ENCODE results near the gene AZU1.
"Not testable (repeated sequence)": the region's sequence is repeated elsewhere in the genome, so short reads cannot be mapped to it uniquely, and the experiment has no call there.

Gene AZU1

DNA sequence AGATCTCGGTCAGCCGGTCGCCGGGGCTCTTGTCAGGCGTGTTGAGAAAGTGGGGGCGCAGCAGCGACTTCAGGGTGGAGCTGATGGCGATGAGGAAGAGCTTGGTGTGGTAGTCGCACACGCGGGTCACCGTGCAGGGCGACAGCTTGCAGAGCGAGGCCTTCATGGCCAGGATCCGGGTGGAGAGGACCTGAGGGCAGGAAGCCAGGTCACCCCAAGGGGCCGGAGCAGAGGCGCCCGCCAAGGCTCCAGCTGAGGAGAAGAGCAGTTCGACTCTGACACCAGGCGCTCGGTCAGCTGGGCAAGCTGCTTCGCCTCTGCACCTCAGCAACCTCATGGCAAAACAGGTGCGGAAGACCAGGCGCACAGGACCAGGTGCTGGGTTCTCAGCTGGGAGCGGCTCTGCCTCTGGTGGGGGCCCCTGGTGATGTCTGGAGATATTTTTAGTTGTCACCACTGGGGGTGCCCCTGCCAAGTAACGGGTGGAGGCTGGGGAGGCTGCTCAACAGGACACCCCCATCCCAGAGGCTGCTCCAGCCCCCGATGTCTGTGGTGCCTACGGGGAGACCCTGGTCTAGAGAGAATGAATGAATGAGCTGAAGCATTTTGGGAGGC is 47.7 kb downstream of the AZU1 start:
- no peak for DNase-seq

DNA sequence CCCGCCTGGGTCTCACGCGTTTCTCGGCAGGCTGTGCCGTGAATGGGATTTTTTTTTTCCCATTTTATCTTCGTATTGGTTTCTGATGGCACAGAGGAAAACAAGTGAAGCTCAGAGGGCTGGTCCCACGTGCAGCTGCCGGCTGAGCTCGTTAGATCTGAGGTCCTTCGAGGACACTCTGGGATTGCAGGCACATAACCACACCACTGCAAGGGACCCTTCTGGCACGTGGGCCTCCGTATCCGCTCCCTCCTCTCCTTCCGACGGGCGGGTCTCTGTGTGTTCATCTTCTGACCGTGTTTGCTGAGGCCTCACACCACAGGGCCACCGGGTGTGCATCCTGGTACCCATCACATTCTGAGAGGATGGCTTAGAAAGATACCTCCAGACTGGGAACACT is 48.5 kb downstream of the AZU1 start:
- no peak for DNase-seq

DNA sequence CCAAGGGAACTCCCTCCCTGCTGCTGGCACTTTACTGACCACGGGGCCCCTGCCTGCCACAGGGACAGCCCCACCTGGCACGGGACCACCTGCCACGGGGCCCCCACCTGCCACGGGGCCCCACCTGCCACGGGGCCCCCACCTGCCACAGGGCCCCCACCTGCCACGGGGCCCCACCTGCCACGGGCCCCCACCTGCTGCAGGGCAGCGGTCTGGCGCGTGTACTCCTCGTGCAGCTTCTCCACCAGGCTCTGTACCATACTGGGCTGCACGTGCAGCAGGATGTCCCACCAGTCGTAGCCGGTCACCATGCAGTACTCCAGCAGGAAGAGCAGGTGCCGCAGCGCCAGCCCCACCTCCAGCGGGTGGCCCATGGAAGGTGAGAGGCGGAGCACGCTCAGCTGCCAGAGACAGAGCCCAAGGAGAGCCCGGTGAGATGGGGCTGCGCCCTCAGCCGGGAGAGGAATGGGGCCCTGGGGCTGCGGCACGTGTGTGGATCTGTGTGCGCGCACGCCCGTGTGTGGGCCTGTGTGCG is 49.2 kb downstream of the AZU1 start:
- no peak for DNase-seq

DNA sequence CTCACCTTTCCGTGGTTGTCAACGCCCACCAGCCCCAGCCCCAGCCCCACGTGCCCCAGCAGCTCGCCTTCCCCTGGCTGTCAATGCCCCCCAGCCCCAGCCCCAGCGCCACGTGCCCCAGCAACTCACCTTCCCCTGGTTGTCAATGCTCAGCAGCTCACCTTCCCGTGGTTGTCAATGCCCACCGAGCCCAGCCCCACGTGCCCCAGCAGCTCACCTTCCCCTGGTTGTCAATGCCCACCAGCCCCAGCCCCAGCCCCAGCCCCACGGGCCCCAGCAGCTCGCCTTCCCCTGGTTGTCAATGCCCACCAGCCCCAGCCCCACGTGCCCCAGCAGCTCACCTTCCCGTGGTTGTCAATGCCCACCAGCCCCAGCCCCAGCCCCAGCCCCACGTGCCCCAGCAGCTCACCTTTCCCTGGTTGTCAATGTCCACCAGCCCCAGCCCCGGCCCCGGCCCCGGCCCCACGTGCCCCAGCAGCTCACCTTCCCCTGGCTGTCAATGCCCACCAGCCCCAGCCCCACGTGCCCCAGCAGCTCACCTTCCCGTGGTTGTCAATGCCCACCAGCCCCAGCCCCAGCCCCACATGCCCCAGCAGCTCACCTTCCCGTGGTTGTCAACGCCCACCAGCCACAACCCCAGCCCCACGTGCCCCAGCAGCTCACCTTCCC is 50.5 kb downstream of the AZU1 start:
- DNase-seq = not testable (repeated sequence)

DNA sequence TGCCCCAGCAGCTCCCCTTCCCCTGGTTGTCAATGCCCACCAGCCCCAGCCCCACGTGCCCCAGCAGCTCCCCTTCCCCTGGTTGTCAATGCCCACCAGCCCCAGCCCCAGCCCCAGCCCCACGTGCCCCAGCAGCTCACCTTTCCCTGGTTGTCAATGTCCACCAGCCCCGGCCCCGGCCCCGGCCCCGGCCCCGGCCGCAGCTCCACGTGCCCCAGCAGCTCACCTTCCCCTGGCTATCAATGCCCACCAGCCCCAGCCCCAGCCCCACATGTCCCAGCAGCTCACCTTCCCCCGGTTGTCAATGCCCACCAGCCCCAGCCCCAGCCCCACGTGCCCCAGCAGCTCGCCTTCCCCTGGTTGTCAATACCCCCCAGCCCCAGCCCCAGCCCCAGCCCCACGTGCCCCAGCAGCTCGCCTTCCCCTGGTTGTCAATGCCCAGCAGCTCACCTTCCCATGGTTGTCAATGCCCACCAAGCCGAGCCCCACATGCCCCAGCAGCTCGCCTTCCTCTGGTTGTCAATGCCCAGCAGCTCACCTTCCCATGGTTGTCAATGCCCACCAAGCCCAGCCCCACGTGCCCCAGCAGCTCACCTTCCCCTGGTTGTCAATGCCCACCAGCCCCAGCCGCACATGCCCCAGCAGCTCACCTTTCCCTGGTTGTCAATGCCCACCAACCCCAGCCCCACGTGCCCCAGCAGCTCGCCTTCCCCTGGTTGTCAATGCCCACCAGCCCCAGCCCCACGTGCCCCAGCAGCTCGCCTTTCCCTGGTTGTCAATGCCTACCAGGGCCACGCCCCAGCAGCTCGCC is 51.3 kb downstream of the AZU1 start:
- not testable (repeated sequence) for DNase-seq

DNA sequence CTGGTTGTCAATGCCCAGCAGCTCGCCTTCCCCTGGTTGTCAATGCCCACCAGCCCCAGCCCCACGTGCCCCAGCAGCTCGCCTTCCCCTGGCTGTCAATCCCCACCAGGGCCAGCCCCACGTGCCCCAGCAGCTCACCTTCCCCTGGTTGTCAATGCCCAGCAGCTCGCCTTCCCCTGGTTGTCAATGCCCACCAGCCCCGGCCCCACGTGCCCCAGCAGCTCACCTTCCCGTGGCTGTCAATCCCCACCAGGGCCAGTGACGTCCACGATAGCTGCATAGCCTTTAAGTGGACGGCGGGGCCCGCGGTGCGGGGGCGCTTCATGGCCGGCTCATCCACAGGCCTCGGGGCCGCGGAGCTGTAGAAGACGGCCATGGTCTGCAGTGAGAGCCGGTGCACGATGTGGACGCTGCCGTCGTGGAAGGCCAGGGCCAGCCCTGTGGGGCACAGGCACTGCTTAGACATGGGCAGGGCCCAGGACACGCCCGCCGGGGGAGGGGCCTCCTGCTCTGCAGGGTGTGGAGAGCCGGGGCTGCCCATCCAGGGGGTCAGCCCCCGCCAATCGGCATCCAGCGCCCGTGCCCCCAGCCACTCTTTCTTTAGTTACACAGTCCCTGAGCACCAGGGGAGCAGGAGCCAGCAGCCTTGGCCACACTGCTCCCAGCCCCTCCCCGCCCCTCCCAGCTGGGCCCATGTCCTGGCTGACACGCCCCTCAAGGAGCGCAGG is 52.2 kb downstream of the AZU1 start:
- DNase-seq = no peak
